Cardiac fibroblast (primary cell): ENCODE results near the gene RAB30.

Experiments
- DNase-seq, 2 donors: peaks; one replicate each; pipeline versions ENCODE4 v3.0.0 to v3.0.0-alpha.2; 2010; ENCODE audit warnings: low read depth in 2 of 2
- H3K4me3 ChIP-seq, 2 donors: replicated peaks in 1 of 2; 1 replicate in 1 of 2; 2 replicates in 1 of 2; pipeline ENCODE4 v1.5.1; 2011; ENCODE audit warnings: low read depth in 2 of 2, low read length in 2 of 2, mild to moderate bottlenecking in 2 of 2, moderate library complexity in 1 of 2
- CTCF ChIP-seq: IDR thresholded peaks from one replicate; pipeline ENCODE4 v1.5.1; 2011; ENCODE audit warnings: low read depth, mild to moderate bottlenecking, low read length, inconsistent platforms

The RAB30 gene

DNA sequence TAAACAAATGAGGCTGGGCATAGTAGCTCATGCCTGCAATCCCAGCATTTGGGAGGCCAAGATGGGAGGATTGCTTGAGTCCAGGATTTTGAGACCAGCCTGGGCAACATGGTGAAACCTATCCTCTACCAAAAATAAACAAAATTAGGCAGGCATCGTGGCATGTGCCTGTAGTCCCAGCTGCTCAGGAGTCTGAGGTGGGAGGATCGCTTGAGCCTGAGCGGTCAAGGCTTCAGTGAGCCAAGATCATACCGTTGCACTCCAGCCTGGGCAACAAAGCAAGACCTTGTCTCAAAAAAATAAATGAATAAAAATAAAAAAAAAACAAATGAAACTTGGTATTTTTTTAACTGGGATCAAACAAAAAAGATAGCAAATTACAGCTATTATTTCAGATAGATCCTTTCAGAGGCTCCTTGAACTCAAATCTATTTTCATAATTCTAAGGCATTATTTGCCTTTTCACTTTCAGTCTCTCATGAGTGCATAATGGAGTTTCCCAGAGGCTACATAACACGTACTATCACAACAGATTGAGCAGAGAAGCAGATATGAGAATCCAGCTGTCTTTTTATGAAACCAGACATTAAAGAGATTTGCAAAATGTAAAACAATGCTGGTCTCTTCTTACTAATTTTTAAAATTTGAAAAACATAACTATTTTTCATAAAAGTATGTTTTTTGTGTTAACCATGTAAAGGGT is 147.0 kb downstream of the RAB30 start:
- TF ChIP-seq CTCF = no peak
- DNase-seq = no peak
- no peak overlapping the region for H3K4me3 ChIP-seq
